Spleen (tissue), 7 donors: ENCODE results near the gene RALGDS.
A peak's percentile ranks its signal among the peaks of the same experiment; 100 is the strongest.

Source experiments
- POLR2A ChIP-seq, 3 donors: fragments of 450-650 bp; IDR thresholded peaks; one replicate each; pipeline ENCODE4 v1.5.1; 2017; ENCODE audit warnings: antibody characterized with exemption in 3 of 3, mild to moderate bottlenecking in 1 of 3
- POLR2AphosphoS5 ChIP-seq, 3 donors: sonication (generic); formaldehyde crosslinking; IDR thresholded peaks; one replicate each; pipeline ENCODE4 v1.5.1; 2017; ENCODE audit warnings: antibody characterized with exemption in 3 of 3
- TF ChIP-seq, protein P1 (sequence below), 11 experiments: fragments of 200-600 bp in 7 of 11; fragments of 450-650 bp in 4 of 11; sonication (generic) in 4 of 11; IDR thresholded peaks in 8 of 11; conservative IDR thresholded peaks in 3 of 11; 1 replicate in 7 of 11; 2 replicates in 4 of 11; pipeline versions ENCODE4 v1.4.0 to v1.8.0; 2016 to 2021; ENCODE audit warnings: antibody characterized with exemption in 11 of 11, inconsistent platforms in 4 of 11, mild to moderate bottlenecking in 1 of 11
- donor health status: DM: no; HTN: no; CAD: no; lungs with moderate emphysema.
- donor health status: DM: no; HTN: no; CAD: no.
- donor health status: DM: no; HTN: no; CAD: no.

DNA sequence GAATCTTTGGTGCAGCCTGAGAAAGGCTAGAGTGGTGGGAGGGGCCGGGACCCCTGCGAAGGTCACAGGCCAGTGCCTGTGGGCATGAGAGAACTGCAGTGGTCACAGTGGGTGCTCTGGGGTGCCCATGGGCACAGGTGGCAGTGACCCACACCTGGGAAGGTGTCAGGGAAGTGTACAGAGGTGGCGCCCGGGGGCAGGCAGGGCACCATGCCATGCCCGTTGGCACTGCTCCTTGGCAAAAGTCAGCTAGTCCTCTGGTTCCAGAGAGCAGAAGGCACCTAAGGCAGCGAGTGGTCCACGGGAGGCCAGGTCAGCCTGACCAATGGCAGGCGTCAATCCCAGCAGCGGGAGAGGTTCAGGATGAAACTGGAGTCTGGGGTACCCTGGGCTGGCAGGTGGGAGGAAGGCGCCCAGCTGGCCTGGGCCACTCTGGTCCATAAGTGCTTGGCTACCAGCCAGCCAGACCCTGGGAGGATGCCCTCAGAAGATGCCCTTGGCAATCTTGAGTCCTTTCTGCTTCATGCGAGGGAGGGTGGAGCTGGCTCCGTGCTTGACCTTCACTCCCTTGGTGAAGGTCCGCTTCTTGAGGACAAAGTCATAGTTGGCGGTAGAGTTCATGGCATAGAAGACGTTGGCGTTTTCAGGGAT is 22.8 kb downstream of the RALGDS start:
- TF ChIP-seq, protein P1, sequence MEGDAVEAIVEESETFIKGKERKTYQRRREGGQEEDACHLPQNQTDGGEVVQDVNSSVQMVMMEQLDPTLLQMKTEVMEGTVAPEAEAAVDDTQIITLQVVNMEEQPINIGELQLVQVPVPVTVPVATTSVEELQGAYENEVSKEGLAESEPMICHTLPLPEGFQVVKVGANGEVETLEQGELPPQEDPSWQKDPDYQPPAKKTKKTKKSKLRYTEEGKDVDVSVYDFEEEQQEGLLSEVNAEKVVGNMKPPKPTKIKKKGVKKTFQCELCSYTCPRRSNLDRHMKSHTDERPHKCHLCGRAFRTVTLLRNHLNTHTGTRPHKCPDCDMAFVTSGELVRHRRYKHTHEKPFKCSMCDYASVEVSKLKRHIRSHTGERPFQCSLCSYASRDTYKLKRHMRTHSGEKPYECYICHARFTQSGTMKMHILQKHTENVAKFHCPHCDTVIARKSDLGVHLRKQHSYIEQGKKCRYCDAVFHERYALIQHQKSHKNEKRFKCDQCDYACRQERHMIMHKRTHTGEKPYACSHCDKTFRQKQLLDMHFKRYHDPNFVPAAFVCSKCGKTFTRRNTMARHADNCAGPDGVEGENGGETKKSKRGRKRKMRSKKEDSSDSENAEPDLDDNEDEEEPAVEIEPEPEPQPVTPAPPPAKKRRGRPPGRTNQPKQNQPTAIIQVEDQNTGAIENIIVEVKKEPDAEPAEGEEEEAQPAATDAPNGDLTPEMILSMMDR (IDR thresholded peaks at IDR 0.05 in 8 of 11, conservative IDR thresholded peaks at IDR 0.05 in 3 of 11) = no peak
- TF ChIP-seq POLR2AphosphoS5 (IDR thresholded peaks at IDR 0.05) (peak in 2 of 3 donors; percentile 24 to 44), POLR2A (IDR thresholded peaks at IDR 0.05) (no peak)
